Peyer's patch (tissue), 4 donors: ENCODE measurements around the gene LSM4.

Experiments used
- POLR2A ChIP-seq, 2 donors: fragments of 450-650 bp; IDR thresholded peaks; one replicate each; pipeline ENCODE4 v1.5.1; 2017; ENCODE audit warnings: antibody characterized with exemption in 2 of 2, mild to moderate bottlenecking in 2 of 2, moderate library complexity in 2 of 2
- TF ChIP-seq, protein P1 (sequence below), 6 experiments: fragments of 450-650 bp in 4 of 6; fragments of 200-600 bp in 2 of 6; sonication (generic) in 1 of 6; IDR thresholded peaks; one replicate each; pipeline ENCODE4 v1.5.1; 2017 to 2019; ENCODE audit warnings: antibody characterized with exemption in 6 of 6, mild to moderate bottlenecking in 3 of 6, moderate library complexity in 1 of 6

DNA sequence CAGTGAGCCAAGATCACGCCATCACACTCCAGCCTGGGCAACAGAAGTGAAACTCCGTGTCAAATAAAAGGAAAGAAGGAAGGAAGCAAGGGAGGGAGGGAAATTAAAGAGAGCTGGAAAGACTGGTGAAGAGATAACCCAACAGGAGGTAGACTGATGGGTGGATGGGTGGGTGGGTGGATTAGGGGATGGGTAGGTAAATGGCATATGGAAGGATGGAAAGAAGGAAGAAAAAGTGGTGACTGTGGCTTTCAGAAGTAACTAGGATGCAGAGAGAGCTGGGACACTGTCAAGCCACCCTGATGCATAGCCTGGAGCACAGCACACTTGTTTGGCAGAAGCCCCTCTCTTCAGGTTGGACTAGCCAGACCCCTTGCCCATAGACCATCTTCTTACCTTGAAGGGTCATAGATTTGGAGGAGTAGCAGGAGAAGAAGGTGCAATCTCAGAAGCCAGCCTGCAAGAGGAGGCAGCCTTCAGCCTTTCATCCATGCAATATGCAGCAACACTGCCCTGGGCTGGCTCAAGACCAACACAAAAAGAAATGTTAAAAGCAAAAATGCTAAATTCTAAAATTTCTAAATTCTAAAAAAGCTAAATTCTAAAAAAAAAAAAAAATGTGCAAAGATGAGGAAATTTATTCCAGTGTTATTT is 53.7 kb downstream of the LSM4 start:
- TF ChIP-seq POLR2A (IDR thresholded peaks at IDR 0.05) = no peak
- TF ChIP-seq, protein P1, sequence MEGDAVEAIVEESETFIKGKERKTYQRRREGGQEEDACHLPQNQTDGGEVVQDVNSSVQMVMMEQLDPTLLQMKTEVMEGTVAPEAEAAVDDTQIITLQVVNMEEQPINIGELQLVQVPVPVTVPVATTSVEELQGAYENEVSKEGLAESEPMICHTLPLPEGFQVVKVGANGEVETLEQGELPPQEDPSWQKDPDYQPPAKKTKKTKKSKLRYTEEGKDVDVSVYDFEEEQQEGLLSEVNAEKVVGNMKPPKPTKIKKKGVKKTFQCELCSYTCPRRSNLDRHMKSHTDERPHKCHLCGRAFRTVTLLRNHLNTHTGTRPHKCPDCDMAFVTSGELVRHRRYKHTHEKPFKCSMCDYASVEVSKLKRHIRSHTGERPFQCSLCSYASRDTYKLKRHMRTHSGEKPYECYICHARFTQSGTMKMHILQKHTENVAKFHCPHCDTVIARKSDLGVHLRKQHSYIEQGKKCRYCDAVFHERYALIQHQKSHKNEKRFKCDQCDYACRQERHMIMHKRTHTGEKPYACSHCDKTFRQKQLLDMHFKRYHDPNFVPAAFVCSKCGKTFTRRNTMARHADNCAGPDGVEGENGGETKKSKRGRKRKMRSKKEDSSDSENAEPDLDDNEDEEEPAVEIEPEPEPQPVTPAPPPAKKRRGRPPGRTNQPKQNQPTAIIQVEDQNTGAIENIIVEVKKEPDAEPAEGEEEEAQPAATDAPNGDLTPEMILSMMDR (IDR thresholded peaks at IDR 0.05) = no peak
